ENCODE data around the gene SNHG17.
A peak's percentile ranks its signal among the peaks of the same experiment; 100 is the strongest.
"Not testable (repeated sequence)": the region's sequence is repeated elsewhere in the genome, so short reads cannot be mapped to it uniquely, and the experiment has no call there.

SNHG17 gene

DNA sequence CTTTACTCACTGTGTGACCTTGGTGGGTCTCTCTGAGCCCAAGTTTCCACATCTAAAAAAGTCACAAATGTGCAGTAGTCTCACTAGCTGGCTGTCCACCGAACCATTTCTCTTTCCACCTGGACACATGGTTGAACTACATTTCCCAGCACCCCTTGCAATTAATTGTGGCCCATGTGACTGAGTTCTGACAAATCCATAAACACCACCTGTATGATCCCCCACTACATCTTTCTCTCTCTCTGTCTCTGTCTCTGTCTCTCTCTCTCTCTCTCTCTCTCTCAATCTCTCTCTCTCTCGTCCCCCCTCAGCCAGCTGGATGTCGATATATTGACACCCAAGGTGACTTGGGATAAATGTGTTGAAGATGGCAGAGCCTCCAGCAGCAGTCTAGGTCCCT is 42.8 kb downstream of the SNHG17 start:
- H3K4me3 ChIP-seq (ENCODE audit: low read depth, low read length) = no peak overlapping the region
- DNase-seq (ENCODE audit: low read depth) = peak; percentile 7
- TF ChIP-seq, protein P1, sequence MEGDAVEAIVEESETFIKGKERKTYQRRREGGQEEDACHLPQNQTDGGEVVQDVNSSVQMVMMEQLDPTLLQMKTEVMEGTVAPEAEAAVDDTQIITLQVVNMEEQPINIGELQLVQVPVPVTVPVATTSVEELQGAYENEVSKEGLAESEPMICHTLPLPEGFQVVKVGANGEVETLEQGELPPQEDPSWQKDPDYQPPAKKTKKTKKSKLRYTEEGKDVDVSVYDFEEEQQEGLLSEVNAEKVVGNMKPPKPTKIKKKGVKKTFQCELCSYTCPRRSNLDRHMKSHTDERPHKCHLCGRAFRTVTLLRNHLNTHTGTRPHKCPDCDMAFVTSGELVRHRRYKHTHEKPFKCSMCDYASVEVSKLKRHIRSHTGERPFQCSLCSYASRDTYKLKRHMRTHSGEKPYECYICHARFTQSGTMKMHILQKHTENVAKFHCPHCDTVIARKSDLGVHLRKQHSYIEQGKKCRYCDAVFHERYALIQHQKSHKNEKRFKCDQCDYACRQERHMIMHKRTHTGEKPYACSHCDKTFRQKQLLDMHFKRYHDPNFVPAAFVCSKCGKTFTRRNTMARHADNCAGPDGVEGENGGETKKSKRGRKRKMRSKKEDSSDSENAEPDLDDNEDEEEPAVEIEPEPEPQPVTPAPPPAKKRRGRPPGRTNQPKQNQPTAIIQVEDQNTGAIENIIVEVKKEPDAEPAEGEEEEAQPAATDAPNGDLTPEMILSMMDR (conservative IDR thresholded peaks at IDR 0.05; ENCODE audit: low read depth, low read length) = no peak

DNA sequence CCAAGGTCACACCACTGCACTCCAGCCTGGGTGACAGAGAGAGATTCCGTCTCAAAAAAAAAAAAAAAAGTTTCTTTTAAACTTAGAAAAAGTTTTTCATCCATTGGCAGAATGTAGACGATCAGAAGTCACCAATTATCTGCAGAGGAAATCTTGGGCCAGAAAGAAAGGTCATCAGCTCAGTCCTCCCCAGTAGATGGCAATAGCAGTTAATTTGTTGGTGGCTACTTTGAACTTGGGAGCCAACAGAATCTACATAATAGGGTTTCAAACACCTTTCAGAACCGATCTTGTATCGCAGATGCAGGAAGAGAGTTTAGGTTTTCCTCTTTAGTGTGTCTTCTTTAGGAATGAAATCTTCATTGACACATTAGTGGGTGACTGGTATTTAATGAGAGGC is 47.2 kb downstream of the SNHG17 start:
- no peak overlapping the region for H3K4me3 ChIP-seq (ENCODE audit: low read depth, low read length)
- DNase-seq (ENCODE audit: low read depth) = no peak
- TF ChIP-seq, protein P1 (conservative IDR thresholded peaks at IDR 0.05; ENCODE audit: low read depth, low read length) = no peak

DNA sequence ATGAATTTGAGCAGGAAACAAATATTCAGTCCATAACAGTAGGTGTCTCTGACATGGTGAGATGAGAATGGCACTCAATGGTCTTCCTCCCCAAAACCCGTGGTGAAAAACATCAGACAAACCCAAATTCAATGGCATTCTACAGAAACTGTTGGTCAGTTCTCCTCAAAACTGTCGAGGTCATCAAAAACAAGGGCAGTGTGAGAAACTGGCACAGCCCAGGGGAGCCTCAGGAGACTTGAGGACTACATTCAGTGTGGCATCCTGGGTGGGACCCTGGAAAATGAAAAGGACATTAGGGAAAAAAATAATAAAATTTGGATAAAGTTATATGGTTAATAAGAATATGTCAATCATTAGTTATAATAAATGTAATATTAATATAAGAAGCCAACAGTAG is 48.3 kb downstream of the SNHG17 start:
- no peak for DNase-seq (ENCODE audit: low read depth)
- TF ChIP-seq, protein P1 (conservative IDR thresholded peaks at IDR 0.05; ENCODE audit: low read depth, low read length) = no peak
- no peak overlapping the region for H3K4me3 ChIP-seq (ENCODE audit: low read depth, low read length)

DNA sequence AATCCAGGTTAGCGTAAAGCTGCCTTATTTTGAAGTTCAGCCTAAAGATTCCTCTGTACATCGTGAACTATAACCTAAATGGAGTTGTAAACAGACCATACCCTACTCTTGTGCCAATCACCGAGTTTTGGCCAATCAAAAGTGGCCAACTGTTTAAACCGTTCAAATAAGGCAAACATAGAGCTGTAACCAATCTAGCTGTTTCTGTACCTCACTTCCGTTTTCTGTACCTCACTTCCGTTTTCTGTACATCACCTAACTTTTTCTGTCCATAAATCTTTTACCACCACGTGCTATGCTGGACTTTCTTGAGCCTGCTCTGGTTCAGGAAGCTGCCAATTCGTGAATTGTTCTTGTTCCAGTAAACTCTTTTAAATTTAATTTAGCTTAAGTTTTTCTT is 49.1 kb downstream of the SNHG17 start:
- TF ChIP-seq, protein P1 (conservative IDR thresholded peaks at IDR 0.05; ENCODE audit: low read depth, low read length) = no peak
- DNase-seq (ENCODE audit: low read depth) = no peak

DNA sequence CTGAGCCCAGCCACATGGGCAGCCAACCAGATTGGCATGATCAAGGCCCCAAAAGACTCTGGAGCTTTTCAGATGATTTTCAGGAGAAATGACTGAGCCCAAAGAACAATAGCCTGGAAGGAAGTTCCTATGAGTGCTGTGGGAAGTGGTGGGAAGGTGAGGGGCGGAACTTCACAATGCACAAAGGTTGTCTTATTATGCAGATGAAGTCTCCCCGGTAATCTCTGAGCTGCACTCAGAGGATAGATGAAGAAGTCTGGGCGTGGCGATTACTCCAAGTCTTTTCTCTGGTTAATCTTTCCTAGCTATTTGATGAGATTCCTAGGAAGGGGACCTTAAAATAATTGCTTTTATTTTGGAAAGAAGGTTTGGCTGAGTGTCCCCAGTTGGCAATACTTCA is 52.0 kb downstream of the SNHG17 start:
- no peak for DNase-seq (ENCODE audit: low read depth)
- TF ChIP-seq, protein P1 (conservative IDR thresholded peaks at IDR 0.05; ENCODE audit: low read depth, low read length) = no peak
- H3K4me3 ChIP-seq (ENCODE audit: low read depth, low read length) = no peak overlapping the region

More for the DNA sequence above, 49.1 kb downstream of the SNHG17 start:
- H3K4me3 ChIP-seq (ENCODE audit: low read depth, low read length) = no peak overlapping the region

DNA sequence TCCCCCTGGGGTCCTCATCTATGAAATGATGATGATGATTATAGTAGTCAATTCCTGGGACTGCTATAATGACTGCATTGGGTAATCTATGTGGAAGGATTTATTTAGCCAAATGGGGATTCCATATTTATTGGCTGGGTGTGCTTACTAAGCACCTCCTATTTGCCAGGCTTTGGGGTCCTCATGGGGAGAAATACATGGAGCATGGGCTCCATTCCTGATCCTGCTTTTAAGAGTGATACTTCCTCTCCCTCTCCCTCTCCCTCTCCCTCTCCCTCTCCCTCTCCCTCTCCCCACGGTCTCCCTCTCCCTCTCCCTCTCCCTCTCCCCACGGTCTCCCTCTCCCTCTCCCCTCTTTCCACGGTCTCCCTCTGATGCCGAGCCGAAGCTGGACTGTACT is 57.3 kb downstream of the SNHG17 start:
- not testable (repeated sequence) for DNase-seq (ENCODE audit: low read depth); H3K4me3 ChIP-seq (ENCODE audit: low read depth, low read length)

DNA sequence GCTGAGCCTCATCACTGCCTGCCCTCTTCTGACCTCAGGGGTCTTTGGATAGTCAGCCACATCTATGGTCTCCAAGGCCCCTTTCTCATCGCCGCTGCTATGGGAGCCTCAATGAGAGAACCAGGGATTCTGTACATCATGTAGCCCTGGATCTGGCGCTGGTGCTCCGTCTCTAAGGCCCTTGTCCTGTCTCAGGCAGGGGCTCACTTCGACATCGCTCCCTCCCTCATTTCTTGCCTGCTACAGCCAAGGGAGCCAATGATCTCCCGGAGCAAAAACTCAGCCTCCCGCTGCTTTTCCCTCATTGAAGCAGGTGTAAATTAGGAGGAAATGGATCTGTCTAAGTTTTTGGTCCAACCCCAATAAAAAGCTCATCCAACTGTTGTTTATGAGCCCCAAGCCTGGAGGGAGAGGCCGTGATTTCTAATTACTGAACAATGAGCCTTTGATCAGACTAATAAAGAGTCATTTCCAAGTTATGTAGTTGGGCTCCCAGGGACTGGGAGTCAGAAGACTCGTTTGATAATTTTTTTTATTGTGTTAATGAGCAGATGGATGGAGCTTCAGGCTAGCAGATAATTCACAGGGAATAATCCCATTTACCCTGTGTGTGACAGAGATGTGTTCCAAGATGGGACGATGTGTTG is 58.0 kb downstream of the SNHG17 start:
- no peak overlapping the region for H3K4me3 ChIP-seq (ENCODE audit: low read depth, low read length)
- TF ChIP-seq, protein P1 (conservative IDR thresholded peaks at IDR 0.05; ENCODE audit: low read depth, low read length) = no peak
- DNase-seq (ENCODE audit: low read depth) = no peak

Measured in choroid plexus epithelial cell (primary cell).